ENCODE data around the gene FAM107B. TPM values are rescaled to one million over a fixed set of nuclear protein-coding genes. Genes with fewer than 3 reads are reported as not detected.

Gene FAM107B
- total RNA-seq, 1 experiment from 2014 or later = 41.6 TPM

GRCh38 chr10:14470920-14471319, 303.8 kb downstream of the FAM107B start:
- ChIA-PET RAD21 (ENCODE audit: low non-redundant PET in 1 of 2, low total read pairs in 2 of 2, uncharacterized antibody in 2 of 2, unreplicated experiment in 2 of 2) (no interaction called here), POLR2A (no interaction called here), CTCF (no interaction called here)
- intact Hi-C loops (cut with micrococcal nuclease) = no loop called here
- Histone ChIP-seq H3K27ac (ENCODE audit: low read depth, low read length) (no peak overlapping the region), H3K4me3 (replicated peaks in 1 of 2; ENCODE audit: low read depth in 1 of 2, low read length in 2 of 2) (no peak overlapping the region), H4K20me1 (ENCODE audit: insufficient read depth) (no peaks in the 10 kb centered on the region), H3K9me3 (ENCODE audit: control insufficient read depth in 1 of 2, insufficient read depth in 1 of 2, low read depth in 1 of 2, low read length in 2 of 2) (no peaks in the 10 kb centered on the region), H3K9me2 (ENCODE audit: insufficient read depth) (no peaks in the 10 kb centered on the region), H3K27me3 (ENCODE audit: insufficient read depth, low read length) (peaks cover 41% of the 10 kb centered on the region), H3K36me3 (ENCODE audit: control insufficient read depth in 1 of 2, insufficient read depth in 2 of 2, low read length in 2 of 2) (no peaks in the 10 kb centered on the region), H3K4me2 (ENCODE audit: low read length) (no peak overlapping the region), H3K9ac (ENCODE audit: low read length) (no peak overlapping the region), H3K4me1 (ENCODE audit: control insufficient read depth in 1 of 2, insufficient read depth in 2 of 2, low read length in 2 of 2) (no peaks in the 10 kb centered on the region), H3K79me2 (ENCODE audit: insufficient read depth, low read length) (no peaks in the 10 kb centered on the region), H2AFZ (ENCODE audit: low read depth, low read length, poor library complexity, severe bottlenecking) (no peak overlapping the region)
- TF ChIP-seq YY1 (IDR thresholded peaks at IDR 0.05; ENCODE audit: extremely low read depth, insufficient replicate concordance, low read depth, low read length) (no peak), ATF3 (IDR thresholded peaks at IDR 0.05) (no peak), ELF1 (IDR thresholded peaks at IDR 0.05; ENCODE audit: borderline replicate concordance, low read depth) (no peak), SRF (IDR thresholded peaks at IDR 0.05; ENCODE audit: low read depth) (no peak), POLR2AphosphoS5 (IDR thresholded peaks at IDR 0.05; ENCODE audit: low read depth, low read length) (no peak), TCF7L2 (IDR thresholded peaks at IDR 0.05; ENCODE audit: borderline replicate concordance, extremely low read depth, insufficient read depth, insufficient read length) (no peak), CEBPB (IDR thresholded peaks at IDR 0.05; ENCODE audit: low read depth) (no peak), FOSL1 (IDR thresholded peaks at IDR 0.05; ENCODE audit: low read depth) (no peak)
- no TSS peak for BruUV-seq (replicated peaks)
- ATAC-seq (no peak), DNase-seq (ENCODE audit: low read depth, low spot score) (no peak)

- Histone ChIP-seq H4K20me1 (ENCODE audit: insufficient read depth) (no peaks in the 10 kb centered on the region), H3K9ac (ENCODE audit: low read length) (no peak overlapping the region), H3K79me2 (ENCODE audit: insufficient read depth, low read length) (no peaks in the 10 kb centered on the region), H3K4me3 (replicated peaks in 1 of 2; ENCODE audit: low read depth in 1 of 2, low read length in 2 of 2) (no peak overlapping the region), H3K36me3 (ENCODE audit: control insufficient read depth in 1 of 2, insufficient read depth in 2 of 2, low read length in 2 of 2) (no peaks in the 10 kb centered on the region), H3K27me3 (ENCODE audit: insufficient read depth, low read length) (peaks cover 36% of the 10 kb centered on the region), H2AFZ (ENCODE audit: low read depth, low read length, poor library complexity, severe bottlenecking) (no peak overlapping the region), H3K9me3 (ENCODE audit: control insufficient read depth in 1 of 2, insufficient read depth in 1 of 2, low read depth in 1 of 2, low read length in 2 of 2) (no peaks in the 10 kb centered on the region), H3K4me1 (ENCODE audit: control insufficient read depth in 1 of 2, insufficient read depth in 2 of 2, low read length in 2 of 2) (no peaks in the 10 kb centered on the region), H3K9me2 (ENCODE audit: insufficient read depth) (no peaks in the 10 kb centered on the region), H3K4me2 (ENCODE audit: low read length) (no peak overlapping the region), H3K27ac (ENCODE audit: low read depth, low read length) (no peak overlapping the region)
- no TSS peak for BruUV-seq (replicated peaks)
- intact Hi-C loops (cut with micrococcal nuclease) = no loop called here
- CTCF ChIA-PET = no interaction called here
- no peak for TF ChIP-seq POLR2A (IDR thresholded peaks at IDR 0.05; ENCODE audit: borderline replicate concordance, extremely low read depth, insufficient read depth, insufficient read length)
- TF ChIP-seq, protein P1, sequence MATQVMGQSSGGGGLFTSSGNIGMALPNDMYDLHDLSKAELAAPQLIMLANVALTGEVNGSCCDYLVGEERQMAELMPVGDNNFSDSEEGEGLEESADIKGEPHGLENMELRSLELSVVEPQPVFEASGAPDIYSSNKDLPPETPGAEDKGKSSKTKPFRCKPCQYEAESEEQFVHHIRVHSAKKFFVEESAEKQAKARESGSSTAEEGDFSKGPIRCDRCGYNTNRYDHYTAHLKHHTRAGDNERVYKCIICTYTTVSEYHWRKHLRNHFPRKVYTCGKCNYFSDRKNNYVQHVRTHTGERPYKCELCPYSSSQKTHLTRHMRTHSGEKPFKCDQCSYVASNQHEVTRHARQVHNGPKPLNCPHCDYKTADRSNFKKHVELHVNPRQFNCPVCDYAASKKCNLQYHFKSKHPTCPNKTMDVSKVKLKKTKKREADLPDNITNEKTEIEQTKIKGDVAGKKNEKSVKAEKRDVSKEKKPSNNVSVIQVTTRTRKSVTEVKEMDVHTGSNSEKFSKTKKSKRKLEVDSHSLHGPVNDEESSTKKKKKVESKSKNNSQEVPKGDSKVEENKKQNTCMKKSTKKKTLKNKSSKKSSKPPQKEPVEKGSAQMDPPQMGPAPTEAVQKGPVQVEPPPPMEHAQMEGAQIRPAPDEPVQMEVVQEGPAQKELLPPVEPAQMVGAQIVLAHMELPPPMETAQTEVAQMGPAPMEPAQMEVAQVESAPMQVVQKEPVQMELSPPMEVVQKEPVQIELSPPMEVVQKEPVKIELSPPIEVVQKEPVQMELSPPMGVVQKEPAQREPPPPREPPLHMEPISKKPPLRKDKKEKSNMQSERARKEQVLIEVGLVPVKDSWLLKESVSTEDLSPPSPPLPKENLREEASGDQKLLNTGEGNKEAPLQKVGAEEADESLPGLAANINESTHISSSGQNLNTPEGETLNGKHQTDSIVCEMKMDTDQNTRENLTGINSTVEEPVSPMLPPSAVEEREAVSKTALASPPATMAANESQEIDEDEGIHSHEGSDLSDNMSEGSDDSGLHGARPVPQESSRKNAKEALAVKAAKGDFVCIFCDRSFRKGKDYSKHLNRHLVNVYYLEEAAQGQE (IDR thresholded peaks at IDR 0.05; ENCODE audit: low read depth) = no peak
- RAD21 ChIA-PET (ENCODE audit: low non-redundant PET in 1 of 2, low total read pairs in 2 of 2, uncharacterized antibody in 2 of 2, unreplicated experiment in 2 of 2) = no interaction called here
- DNase-seq (ENCODE audit: low read depth, low spot score) (no peak), ATAC-seq (no peak)
- POLR2A ChIA-PET = no interaction called here
Measured at GRCh38 chr10:14468726-14469125, 306.0 kb downstream of the FAM107B start.
